Measurements from ENCODE around the gene TSEN15.

- TF ChIP-seq CTCF (IDR thresholded peaks at IDR 0.05): no peak
- no peak for TF ChIP-seq POLR2A (IDR thresholded peaks at IDR 0.05)
Measured at GRCh38 chr1:184078564-184079249, 27.2 kb downstream of the TSEN15 start.

All from right lobe of liver (tissue), 4 donors.